Activated T-helper 17 cell treated with anti-CD3 and anti-CD28 coated beads, Interleukin-2, amount 50 U/mL, for 72 hours (primary cell): ENCODE measurements around the gene PLCH2. TPM values are rescaled to one million over a fixed set of nuclear protein-coding genes. Genes with fewer than 3 reads are reported as not detected.
A peak's percentile ranks its signal among the peaks of the same experiment; 100 is the strongest.

Experiments used
- ATAC-seq: fragments of 150-1000 bp; cut with Tn5 transposase; replicated peaks from 2 replicates; pipeline ENCODE4 v1.10.0; 2021; ENCODE audit warnings: mild to moderate bottlenecking, moderate library complexity
- H3K27ac Mint-ChIP-seq: one replicate; pipeline ENCODE4 v1.8.0; 2022; ENCODE audit warnings: mixed read lengths
- H3K27me3 Mint-ChIP-seq: one replicate; pipeline ENCODE4 v1.8.0; 2022; ENCODE audit warnings: mixed read lengths
- H3K36me3 Mint-ChIP-seq: one replicate; pipeline ENCODE4 v1.8.0; 2022; ENCODE audit warnings: low read depth, mild to moderate bottlenecking, mixed read lengths
- H3K4me1 Mint-ChIP-seq: one replicate; pipeline ENCODE4 v1.8.0; 2022; ENCODE audit warnings: mixed read lengths
- H3K4me3 Mint-ChIP-seq: one replicate; pipeline ENCODE4 v1.8.0; 2022; ENCODE audit warnings: mild to moderate bottlenecking, mixed read lengths
- H3K9me3 Mint-ChIP-seq: one replicate; pipeline ENCODE4 v1.8.0; 2022; ENCODE audit warnings: mixed read lengths
- total RNA-seq, 2 donors: library from RNA; stranded (reverse); gene quantifications; one replicate each; pipeline ENCODE4 v1.2.3, GENCODE V29; 2022

Gene PLCH2, protein sequence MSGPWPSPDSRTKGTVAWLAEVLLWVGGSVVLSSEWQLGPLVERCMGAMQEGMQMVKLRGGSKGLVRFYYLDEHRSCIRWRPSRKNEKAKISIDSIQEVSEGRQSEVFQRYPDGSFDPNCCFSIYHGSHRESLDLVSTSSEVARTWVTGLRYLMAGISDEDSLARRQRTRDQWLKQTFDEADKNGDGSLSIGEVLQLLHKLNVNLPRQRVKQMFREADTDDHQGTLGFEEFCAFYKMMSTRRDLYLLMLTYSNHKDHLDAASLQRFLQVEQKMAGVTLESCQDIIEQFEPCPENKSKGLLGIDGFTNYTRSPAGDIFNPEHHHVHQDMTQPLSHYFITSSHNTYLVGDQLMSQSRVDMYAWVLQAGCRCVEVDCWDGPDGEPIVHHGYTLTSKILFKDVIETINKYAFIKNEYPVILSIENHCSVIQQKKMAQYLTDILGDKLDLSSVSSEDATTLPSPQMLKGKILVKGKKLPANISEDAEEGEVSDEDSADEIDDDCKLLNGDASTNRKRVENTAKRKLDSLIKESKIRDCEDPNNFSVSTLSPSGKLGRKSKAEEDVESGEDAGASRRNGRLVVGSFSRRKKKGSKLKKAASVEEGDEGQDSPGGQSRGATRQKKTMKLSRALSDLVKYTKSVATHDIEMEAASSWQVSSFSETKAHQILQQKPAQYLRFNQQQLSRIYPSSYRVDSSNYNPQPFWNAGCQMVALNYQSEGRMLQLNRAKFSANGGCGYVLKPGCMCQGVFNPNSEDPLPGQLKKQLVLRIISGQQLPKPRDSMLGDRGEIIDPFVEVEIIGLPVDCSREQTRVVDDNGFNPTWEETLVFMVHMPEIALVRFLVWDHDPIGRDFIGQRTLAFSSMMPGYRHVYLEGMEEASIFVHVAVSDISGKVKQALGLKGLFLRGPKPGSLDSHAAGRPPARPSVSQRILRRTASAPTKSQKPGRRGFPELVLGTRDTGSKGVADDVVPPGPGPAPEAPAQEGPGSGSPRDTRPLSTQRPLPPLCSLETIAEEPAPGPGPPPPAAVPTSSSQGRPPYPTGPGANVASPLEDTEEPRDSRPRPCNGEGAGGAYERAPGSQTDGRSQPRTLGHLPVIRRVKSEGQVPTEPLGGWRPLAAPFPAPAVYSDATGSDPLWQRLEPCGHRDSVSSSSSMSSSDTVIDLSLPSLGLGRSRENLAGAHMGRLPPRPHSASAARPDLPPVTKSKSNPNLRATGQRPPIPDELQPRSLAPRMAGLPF (N-terminal part only)
- 10 to 100 TPM in 1 of 2 donors, 1 to 10 TPM in 1; 3.4 to 28.1 TPM for total RNA-seq

DNA sequence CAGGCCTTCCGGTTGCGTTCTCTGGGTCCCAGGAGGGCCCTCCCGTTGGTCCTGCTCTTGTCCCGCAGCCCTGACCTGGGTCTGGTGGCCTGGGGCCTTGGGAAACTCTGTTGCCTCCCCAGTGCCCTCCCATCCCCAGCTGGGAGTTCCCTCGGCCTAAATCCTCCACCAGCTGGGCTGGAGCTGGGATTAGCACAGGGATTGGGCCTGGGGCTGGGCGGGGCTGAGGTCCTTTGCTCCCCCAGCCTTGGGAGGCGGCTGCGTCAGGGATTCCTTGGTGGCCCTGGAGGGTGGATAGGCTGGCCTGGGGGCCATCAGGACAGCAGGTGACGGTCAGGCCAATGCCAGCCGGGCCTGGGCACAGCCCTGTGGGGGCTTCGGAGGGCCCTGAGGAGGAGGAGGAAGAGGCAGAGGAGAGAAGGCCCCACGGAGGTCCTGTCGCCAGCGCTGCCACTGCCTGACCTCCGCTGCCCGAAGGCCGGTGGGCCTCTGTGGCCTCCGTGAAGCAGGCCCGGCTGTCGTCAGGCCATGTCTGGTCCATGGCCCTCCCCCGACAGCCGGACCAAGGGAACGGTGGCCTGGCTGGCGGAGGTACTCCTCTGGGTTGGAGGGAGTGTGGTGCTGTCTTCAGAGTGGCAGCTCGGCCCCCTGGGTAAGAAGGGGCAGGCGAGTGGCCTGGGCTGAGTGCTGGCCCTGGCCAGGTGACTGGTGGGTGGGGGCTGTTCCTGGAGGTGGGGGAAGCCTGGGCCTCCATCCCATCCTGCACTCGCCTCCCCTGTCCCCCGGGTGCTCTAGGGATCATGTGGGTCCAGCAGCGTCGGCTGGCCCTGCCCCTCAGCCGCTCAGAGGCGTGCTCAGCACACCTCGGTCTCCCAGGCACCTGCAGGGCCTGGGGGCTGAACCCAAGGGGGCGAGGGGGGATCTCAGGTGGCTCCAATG, at the start of gene PLCH2:
Gene PLCH2 (plus strand): TSS at position 229 of the 939 bp plus-strand sequence. CDS start 300 bp downstream, at position 529.
- H3K27ac Mint-ChIP-seq = no peak within 1 kb of the TSS
- H3K36me3 Mint-ChIP-seq = no peaks in the 10 kb centered on the region
- H3K9me3 Mint-ChIP-seq = no peaks in the 10 kb centered on the region
- no peaks in the 10 kb centered on the region for H3K4me1 Mint-ChIP-seq
- H3K27me3 Mint-ChIP-seq = no peaks in the 10 kb centered on the region
- no peak for ATAC-seq
- no peak within 1 kb of the TSS for H3K4me3 Mint-ChIP-seq

DNA sequence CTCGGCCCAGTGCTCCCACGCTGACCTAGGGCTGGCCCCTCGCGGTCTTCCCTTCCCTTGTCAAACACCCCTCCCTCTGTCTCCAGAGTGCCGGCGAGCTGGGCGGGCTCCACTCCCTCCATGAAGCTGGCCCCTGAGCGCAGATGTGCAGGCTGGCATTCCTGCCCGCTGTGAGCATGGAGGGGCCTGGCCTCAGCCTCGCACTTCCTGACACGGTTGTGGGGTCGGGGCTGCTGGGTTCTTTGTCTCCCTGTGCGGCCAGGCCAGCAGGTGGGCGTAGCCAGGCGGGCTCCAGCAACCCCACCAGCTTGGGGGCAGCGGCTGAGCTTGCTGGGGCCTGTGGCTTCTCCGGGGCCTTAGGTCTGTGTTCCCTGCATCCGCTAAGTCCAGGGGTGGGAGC, 49.5 kb upstream of the PLCH2 start:
- no peaks in the 10 kb centered on the region for H3K36me3 Mint-ChIP-seq
- H3K4me1 Mint-ChIP-seq = no peaks in the 10 kb centered on the region
- no peaks in the 10 kb centered on the region for H3K27me3 Mint-ChIP-seq
- H3K4me3 Mint-ChIP-seq = no peak overlapping the region
- H3K27ac Mint-ChIP-seq = no peak overlapping the region
- ATAC-seq = no peak
- H3K9me3 Mint-ChIP-seq = no peaks in the 10 kb centered on the region

DNA sequence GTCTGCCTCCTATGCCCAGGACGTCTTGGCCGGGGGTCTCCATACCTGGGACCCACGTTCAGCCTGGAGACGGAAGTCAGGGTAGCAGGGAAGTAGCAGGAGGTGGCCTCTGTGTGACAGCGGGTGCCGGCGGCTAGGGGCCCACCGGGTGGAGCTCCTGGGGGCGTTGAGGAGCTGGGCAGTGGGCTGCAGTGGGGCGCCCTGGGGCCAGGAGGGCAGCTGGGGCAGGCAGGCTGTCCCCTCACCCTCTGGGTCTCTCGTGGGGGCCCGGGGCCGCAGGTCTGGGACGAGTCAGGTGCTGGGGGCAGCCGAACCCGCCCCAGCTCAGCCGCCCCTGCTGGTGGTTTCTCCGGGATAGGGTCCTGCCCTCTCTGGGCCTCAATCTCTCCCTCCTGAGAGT, 49.0 kb upstream of the PLCH2 start:
- no peaks in the 10 kb centered on the region for H3K27me3 Mint-ChIP-seq
- H3K36me3 Mint-ChIP-seq = no peaks in the 10 kb centered on the region
- H3K9me3 Mint-ChIP-seq = no peaks in the 10 kb centered on the region
- no peak overlapping the region for H3K4me3 Mint-ChIP-seq
- H3K4me1 Mint-ChIP-seq = no peaks in the 10 kb centered on the region
- no peak overlapping the region for H3K27ac Mint-ChIP-seq
- ATAC-seq = no peak

DNA sequence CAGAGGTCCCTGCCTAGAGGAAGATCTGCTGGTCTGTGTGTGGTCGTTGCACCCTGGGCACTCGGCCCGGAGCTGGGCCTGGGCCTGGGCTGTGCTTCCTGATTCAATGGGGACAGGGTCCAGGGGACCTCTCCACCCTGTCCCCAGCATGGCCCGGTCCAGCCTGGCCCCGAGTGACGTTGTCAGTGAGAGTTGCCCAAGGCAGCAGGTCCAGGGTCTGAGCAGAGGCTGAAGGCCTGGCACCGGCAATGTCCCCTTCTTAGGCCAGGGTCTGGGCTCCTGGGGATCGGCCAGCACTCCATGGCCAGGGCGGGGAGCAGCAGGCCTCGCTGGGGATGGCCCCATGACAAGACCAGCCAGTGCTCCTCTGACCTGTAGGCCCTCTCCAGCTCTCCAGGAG, 48.1 kb upstream of the PLCH2 start:
- Mint-ChIP-seq H3K27ac (no peak overlapping the region), H3K4me3 (no peak overlapping the region), H3K27me3 (no peaks in the 10 kb centered on the region), H3K9me3 (no peaks in the 10 kb centered on the region), H3K36me3 (no peaks in the 10 kb centered on the region), H3K4me1 (no peaks in the 10 kb centered on the region)
- no peak for ATAC-seq

DNA sequence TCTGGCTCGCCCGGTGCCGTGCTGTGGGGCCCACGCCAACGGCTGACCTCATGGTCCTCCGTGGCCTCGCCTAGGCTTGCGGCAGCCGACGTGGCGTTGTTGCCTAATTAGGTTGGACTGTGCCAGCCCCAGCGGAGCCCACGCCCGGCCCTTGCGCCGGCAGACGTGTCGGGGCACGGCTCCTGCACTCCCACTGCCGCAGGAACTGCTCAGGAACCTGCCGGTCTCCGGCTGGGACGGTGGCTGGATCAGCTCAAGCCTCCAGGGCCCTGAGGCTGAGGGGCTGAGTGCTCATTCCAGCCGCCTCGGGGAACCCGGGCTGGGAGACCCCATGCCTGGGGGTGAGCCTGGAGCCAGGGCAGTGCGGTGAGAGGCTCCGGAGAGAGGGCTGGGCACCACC, 47.6 kb upstream of the PLCH2 start:
- ATAC-seq = no peak
- H3K27me3 Mint-ChIP-seq = no peaks in the 10 kb centered on the region
- no peak overlapping the region for H3K27ac Mint-ChIP-seq
- H3K4me1 Mint-ChIP-seq = no peaks in the 10 kb centered on the region
- no peak overlapping the region for H3K4me3 Mint-ChIP-seq
- H3K9me3 Mint-ChIP-seq = no peaks in the 10 kb centered on the region
- H3K36me3 Mint-ChIP-seq = no peaks in the 10 kb centered on the region

DNA sequence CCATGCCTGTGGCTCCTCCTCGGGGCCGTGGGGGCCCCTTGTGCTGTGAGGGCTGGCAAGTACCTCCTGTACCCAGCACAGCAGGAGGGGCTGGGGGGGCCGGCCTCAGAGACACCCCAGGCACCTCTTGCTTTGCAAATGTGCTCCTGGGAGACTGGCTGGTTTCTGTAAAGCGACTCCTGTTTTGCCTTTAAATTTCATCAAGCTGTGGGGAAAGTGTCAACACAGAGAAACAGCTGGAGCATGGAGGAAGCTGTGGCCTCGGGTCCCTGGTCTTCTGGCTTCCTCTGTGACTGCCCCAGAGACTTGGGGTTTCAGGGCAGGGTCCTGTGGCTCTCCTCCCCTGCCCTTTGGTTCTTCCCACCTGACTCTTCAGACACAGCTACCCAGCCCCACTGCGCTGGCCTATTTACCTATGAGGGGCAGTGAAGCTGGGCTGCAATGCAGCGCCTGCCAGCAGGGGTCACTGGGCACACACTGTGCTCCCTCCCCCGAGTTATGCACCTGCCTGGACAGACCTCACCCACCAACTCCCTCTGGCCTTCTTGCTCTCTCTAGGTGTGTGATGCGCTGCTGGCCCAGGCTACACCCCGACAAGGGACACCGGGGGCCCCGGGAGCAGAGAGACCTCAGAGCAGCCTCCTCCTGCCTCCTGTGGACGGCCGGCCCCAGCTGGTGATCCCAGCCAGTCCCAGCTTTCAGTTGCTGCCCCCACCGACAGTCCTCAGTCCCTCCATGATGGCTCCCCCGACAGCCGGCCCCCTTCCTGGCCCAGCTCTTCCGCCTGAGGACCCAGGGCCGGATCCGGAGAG, 46.1 kb upstream of the PLCH2 start:
- no peaks in the 10 kb centered on the region for H3K36me3 Mint-ChIP-seq
- H3K9me3 Mint-ChIP-seq = no peaks in the 10 kb centered on the region
- no peak overlapping the region for H3K4me3 Mint-ChIP-seq
- peak; percentile 60 for ATAC-seq
- H3K27me3 Mint-ChIP-seq = no peaks in the 10 kb centered on the region
- H3K4me1 Mint-ChIP-seq = no peaks in the 10 kb centered on the region
- no peak overlapping the region for H3K27ac Mint-ChIP-seq

DNA sequence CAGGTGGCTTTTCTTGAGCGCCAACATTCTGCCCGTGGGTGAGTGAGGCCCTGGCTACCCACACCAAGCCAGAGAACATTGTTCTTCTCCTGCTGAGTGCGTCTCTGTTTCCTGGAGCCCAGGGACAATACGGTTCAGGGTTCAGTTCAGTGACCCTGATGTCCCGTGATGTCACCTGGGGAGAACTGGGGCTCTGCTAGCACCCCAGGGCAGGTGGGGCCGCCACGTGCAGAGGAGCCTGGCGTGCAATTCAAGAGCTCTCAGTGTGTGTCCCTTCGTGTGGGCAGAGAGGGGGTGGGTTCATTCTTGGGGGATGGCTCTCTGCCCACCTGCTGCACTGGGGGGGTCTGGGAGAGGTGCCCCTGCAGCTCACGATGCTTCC, 45.5 kb upstream of the PLCH2 start:
- Mint-ChIP-seq H3K4me3 (no peak overlapping the region), H3K27me3 (no peaks in the 10 kb centered on the region), H3K9me3 (no peaks in the 10 kb centered on the region), H3K4me1 (no peaks in the 10 kb centered on the region), H3K27ac (no peak overlapping the region), H3K36me3 (no peaks in the 10 kb centered on the region)
- no peak for ATAC-seq

DNA sequence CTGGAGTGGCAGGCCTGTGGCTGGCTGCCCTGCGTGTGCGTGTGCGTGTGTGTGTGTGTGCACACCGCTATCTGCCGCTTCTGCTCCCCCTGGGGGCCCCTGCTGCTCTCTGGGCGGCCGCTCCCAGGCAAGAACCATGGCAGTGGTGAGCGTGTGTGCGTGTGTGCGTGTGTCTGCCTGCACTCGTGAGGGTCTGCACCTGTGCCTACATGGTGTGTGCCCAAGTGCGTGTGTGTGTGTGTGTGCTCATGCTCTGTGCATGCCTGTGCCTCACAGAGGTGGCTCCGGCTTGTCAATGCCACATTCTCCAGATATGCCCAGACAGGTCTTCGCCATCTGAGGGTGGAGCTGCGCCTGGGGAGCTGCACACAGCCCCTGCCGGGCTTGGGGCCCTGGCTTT, 45.0 kb upstream of the PLCH2 start:
- H3K27me3 Mint-ChIP-seq = no peaks in the 10 kb centered on the region
- no peaks in the 10 kb centered on the region for H3K4me1 Mint-ChIP-seq
- no peak overlapping the region for H3K4me3 Mint-ChIP-seq
- H3K27ac Mint-ChIP-seq = no peak overlapping the region
- H3K36me3 Mint-ChIP-seq = no peaks in the 10 kb centered on the region
- no peak for ATAC-seq
- H3K9me3 Mint-ChIP-seq = no peaks in the 10 kb centered on the region

DNA sequence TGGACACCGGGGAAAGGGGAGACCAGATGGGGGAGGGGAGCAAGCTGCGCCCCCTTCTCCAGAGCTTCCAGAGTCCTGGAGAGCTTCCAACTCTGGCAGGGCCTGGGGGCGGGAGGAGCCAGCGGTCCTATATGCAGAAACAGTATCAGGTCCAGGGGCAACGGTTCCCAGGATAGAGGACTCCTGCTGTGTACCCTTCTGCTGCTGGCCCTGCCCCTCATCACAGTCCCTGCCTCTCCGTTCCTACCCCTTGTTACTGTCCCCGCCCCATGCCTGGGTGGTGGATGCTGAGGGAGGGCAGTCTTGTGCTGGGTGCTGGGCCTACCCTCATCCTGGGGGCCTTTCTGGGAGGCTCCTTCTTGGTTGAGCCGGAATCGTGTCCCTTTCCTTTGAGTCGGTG, 44.6 kb upstream of the PLCH2 start:
- ATAC-seq = no peak
- H3K4me3 Mint-ChIP-seq = no peak overlapping the region

DNA sequence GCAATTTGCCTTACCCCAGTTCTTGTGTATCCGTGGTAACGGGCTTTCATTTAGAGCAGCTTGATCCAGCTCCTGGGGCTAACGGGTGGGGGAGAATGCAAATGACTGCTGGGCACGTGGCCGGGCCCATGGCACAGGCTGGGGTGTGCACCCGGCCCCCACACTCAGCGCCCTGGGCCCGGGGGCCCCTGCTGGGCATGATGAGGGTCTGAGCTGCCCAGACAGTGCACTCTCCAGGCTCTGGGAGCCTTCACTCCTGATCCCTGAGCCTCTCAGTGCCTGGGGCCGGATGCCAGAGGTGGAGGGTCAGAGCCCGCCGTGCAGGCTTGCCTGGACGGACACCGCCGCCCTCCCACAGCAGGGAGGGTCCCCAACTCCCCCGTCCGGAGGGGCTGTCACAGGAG, 43.6 kb upstream of the PLCH2 start:
- no peak overlapping the region for H3K4me3 Mint-ChIP-seq
- no peaks in the 10 kb centered on the region for H3K9me3 Mint-ChIP-seq
- H3K27ac Mint-ChIP-seq = no peak overlapping the region
- ATAC-seq = no peak
- H3K4me1 Mint-ChIP-seq = no peaks in the 10 kb centered on the region
- H3K27me3 Mint-ChIP-seq = no peaks in the 10 kb centered on the region
- H3K36me3 Mint-ChIP-seq = no peaks in the 10 kb centered on the region

More for the DNA sequence above, 44.6 kb upstream of the PLCH2 start:
- Mint-ChIP-seq H3K27me3 (no peaks in the 10 kb centered on the region), H3K36me3 (no peaks in the 10 kb centered on the region), H3K9me3 (no peaks in the 10 kb centered on the region), H3K4me1 (no peaks in the 10 kb centered on the region), H3K27ac (no peak overlapping the region)

DNA sequence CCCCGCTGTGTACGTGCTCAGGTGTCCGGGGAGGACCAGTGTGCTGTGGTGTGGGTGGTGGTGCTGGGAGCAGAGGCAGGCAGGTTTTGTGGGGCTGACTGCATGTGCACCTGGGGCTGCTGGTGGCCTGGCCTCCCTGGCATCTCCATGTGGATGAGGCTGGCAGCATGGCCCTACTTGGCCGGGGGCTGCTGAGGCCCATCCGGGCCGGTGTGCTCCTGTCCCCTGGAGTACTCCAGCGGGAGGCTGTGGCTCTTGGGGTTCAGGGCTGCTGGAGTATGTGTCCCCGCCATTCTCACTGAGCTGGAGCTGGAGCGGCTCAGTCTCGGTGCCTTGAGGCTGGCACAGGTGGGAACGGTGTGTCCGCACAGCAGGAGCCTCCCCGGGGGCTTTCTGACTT, 42.9 kb upstream of the PLCH2 start:
- Mint-ChIP-seq H3K36me3 (no peaks in the 10 kb centered on the region), H3K9me3 (no peaks in the 10 kb centered on the region), H3K4me1 (no peaks in the 10 kb centered on the region), H3K4me3 (no peak overlapping the region), H3K27ac (no peak overlapping the region), H3K27me3 (no peaks in the 10 kb centered on the region)
- ATAC-seq = no peak

DNA sequence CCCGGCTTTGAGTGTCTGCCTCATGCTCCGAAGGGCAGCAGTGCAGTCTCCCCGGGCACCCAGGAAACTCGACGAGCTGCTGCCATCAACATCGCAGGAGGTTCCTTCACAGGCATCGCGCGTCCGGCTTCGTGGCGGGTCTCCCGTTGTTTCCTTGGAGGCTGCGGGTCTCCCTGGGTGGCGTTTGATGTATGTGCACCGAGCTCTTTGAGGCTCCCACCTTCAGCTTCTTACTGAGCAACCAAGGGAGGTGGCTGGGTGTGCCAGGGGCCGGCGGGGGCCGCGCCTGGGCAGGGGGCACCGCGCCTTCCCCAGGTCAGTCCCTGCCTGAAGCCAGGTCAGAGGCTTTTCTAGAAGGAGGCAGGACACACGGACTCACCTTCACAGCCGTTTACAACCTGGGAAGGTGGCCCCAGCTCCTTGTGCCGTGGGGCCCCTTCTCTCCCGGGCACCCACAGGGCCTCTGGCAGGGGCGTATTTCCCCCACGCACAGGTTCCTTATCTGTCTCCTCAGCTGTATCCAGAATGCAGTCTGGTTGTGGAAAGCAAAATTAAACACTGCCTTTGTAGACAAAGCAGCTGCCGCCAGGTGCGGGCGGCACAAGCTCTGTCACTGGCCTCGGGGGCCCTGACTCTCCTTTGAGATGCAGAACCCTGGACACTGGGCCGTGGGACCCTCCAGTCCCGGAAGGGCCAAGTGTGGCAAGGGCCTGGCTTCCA, 42.0 kb upstream of the PLCH2 start:
- ATAC-seq = no peak
- no peak overlapping the region for H3K4me3 Mint-ChIP-seq
- no peaks in the 10 kb centered on the region for H3K4me1 Mint-ChIP-seq
- H3K9me3 Mint-ChIP-seq = no peaks in the 10 kb centered on the region
- no peak overlapping the region for H3K27ac Mint-ChIP-seq
- H3K36me3 Mint-ChIP-seq = no peaks in the 10 kb centered on the region
- H3K27me3 Mint-ChIP-seq = no peaks in the 10 kb centered on the region

DNA sequence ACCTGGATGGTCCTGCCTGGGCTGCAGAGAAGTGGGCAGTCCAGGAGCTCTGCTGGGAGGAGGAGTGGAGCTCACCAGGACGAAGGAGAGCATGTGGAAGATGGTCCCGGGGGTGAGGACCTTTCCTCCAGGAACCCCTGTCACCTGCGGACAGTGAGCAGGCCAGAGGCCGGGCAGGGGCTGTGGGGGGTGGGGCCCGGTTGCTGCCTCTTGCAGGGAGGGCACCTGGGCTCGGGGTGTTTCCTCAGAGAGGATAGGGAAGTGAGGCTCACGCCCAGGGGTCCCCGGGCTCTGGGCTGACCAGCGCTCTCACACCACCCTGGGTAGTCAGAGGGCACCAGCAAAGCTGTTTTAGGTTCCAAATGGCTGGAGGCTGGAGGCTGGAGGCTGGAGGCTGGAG, 41.0 kb upstream of the PLCH2 start:
- ATAC-seq = no peak
- no peaks in the 10 kb centered on the region for H3K4me1 Mint-ChIP-seq
- no peak overlapping the region for H3K27ac Mint-ChIP-seq
- H3K27me3 Mint-ChIP-seq = no peaks in the 10 kb centered on the region
- no peaks in the 10 kb centered on the region for H3K9me3 Mint-ChIP-seq
- H3K36me3 Mint-ChIP-seq = no peaks in the 10 kb centered on the region
- no peak overlapping the region for H3K4me3 Mint-ChIP-seq
